SKM-1 (cell line): ENCODE data around the gene SCP2.
A peak's percentile ranks its signal among the peaks of the same experiment; 100 is the strongest.

Experiments
- DNase-seq: peaks from one replicate; lab custom pipeline; 2025; ENCODE audit not compliant: unreplicated experiment; lab: John Stamatoyannopoulos, UW

Gene SCP2, protein sequence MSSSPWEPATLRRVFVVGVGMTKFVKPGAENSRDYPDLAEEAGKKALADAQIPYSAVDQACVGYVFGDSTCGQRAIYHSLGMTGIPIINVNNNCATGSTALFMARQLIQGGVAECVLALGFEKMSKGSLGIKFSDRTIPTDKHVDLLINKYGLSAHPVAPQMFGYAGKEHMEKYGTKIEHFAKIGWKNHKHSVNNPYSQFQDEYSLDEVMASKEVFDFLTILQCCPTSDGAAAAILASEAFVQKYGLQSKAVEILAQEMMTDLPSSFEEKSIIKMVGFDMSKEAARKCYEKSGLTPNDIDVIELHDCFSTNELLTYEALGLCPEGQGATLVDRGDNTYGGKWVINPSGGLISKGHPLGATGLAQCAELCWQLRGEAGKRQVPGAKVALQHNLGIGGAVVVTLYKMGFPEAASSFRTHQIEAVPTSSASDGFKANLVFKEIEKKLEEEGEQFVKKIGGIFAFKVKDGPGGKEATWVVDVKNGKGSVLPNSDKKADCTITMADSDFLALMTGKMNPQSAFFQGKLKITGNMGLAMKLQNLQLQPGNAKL

DNA sequence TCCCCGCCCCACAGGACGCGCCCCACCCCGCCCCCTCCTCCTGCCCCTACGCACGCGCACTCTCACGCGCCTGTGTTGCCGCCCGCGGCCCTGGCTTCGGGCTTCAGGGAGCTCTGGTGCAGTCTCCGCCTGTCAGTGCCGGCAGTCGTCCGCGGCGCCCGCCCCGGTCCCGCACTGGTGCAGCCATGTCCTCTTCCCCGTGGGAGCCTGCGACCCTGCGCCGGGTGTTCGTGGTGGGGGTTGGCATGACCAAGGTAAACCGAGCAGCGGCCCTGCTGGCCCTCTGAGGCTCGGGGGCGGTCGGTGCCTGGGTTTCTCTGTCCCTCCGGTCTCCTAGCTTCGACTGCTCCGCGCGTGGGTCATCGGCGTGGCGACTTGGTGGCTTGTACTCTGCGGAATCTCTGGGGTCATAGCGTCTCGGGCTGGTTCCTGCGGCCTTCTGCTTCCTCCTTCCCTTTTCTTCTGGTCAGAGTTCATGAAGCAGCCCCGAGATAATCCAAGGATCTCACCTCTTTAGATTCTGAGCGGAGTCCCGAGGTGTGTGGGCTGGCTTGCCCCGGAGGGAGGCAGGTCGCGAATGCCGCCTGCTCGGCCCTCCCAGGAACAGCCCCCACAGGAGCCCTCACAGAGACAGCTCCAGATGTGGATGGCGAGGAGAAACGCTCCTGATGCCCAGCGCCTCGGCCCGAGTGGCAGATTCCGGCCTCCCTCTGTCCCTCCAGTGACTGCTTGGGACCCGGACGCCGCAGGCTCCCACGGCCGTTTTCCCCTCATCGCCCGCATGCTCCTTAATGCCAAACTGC lies at the start of gene SCP2:
Gene SCP2, plus strand, starts transcription at position 65 of the 803 bp plus-strand sequence. Its CDS starts 121 bp downstream, at position 186.
- DNase-seq, result peak; percentile 18

DNA sequence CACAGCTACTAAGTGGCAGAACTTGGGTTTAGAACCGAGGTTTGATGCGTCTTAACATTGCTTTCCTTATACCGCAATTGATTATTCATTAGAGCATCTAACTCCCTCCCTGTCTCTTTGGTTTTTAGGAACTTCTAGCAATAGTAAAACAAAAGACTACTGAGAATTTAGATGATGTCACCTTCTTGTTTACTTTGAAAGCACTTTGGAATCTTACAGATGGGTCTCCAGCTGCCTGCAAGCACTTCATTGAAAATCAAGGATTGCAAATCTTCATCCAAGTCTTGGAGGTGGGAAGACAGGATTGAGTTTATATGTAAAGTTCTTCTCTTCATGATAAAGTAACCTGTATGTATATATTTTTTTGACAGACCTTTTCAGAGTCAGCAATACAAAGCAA lies 49.5 kb upstream of the SCP2 start:
- no peak for DNase-seq

DNA sequence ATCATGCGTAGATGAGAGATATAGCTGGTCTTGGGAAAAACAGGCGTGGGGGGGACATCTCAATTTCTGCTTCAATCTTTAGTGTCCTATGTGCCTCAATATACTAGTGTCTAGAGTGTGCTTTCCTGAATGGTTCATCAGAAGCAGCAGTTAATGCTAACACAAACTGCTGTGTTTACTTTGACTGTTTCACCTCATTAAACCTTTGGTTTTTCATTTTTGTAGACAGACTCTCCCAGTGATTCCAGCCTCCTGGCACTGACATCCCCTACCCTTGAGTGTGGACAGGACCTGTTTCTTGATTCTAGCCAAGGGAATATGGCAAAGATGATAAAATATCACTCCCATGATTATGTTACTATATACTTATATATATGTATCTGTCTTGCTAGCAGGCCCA lies 46.9 kb upstream of the SCP2 start:
- no peak for DNase-seq

DNA sequence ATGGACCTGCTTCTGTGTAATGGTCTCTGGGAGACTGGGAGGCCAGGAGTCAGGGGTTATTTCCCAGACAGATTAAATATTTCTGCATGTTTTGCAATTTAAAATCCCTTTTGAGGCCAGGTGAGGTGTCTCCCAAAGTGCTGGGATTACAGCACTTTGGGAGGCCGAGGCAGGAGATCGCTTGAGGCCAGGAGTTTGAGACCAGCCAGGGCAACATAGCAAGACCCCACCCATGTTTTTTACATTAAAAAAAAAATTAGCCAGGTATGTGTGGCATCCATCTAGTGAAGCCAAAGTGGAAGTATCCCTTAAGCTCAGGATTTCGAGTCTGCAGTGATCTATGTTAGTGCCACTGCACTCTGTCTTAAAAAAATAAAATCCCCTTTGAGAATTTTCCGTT lies 39.6 kb upstream of the SCP2 start:
- no peak for DNase-seq

DNA sequence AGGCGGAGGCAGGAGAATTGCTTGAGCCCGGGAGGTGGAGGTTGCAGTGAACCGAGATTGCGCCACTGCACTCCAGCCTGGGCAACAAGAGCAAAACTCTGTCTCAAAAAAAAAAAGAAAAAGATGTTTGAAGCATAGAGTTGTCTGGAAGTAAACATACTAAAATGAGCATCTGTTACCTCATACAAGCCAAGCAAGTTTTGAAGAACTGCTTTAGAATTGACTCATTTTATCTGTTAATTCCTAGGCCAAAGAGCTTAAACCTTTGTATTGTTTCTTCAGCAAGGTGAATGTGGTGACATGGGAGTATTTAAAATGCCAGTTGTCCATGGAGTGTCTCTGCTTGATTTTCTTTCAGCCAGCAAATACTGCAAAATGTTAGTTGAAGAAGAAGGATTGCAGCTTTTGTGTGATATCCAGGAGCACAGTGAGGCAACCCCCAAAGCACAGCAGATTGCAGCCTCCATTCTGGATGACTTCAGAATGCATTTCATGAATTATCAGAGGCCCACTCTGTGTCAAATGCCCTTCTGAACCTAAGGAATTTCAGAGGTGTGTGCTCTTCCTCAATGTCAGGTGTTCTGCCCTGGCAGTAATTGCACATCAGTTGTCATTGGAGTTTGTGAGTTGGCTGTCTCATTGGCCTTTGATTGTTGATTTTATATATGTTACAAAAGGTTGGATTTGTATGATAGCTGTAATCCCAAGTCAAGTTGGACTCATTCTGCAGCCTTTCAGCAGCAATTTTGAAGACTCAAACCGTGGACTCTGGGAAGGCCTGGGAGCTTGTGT lies 34.5 kb upstream of the SCP2 start:
- DNase-seq, result no peak

DNA sequence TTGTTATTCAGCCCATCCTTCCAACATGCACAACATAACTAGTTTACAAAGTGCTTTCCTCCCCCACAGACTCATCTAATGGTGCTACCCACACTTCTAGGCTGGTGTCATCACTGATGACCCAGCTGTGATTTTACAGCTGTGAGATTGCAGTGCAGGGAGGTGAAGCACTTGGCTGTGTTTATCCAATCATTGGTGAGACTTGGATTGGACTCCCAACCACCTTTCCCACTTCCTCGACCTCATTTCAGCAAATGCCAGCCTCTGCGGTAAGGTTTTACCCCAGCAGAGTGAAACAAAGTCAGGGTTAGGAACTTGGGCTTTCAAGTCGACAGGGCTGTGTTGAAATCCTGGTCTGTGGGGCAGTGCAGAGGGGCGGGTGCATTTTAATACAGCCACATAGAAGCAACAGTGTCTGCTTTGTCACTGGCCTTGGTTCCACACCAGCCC lies 27.6 kb upstream of the SCP2 start:
- DNase-seq, result no peak

DNA sequence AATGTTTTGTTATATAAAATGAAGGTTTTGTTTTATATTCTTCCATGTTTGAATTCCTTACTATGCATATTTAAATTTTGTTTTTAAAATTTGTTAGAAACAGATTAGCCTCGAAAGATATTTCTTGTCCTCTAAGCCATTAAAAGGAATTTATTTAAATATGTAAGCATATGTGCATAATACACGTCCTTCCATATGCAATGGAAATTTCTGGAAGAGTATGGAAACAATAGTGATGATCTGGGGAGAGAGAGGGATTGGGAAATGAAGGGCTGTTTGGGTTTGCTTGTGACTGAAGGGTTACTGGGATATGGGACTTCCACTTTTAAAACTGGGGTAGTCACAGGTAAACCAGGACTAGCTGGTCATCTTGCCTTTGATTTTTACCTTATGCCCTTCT lies 26.7 kb upstream of the SCP2 start:
- DNase-seq, result no peak

DNA sequence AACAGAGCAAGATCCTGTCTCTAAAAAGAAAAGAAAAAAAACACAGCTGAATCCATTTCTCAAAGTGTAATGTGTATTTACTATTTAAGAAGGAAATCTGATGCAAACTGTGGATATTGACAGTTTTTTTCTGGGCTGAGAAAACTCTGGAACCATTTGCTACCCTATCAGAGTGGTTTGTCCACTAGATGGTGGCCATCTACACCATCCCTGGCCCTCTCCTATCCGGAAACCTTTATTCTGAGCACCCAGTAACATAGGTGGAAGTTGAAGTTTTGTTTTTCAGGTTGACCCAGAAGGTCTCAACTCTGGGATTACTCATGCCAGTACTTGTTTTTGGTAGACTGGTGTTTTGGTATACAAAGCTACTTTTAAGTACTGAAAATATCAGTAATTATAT lies 25.7 kb upstream of the SCP2 start:
- DNase-seq, result no peak

DNA sequence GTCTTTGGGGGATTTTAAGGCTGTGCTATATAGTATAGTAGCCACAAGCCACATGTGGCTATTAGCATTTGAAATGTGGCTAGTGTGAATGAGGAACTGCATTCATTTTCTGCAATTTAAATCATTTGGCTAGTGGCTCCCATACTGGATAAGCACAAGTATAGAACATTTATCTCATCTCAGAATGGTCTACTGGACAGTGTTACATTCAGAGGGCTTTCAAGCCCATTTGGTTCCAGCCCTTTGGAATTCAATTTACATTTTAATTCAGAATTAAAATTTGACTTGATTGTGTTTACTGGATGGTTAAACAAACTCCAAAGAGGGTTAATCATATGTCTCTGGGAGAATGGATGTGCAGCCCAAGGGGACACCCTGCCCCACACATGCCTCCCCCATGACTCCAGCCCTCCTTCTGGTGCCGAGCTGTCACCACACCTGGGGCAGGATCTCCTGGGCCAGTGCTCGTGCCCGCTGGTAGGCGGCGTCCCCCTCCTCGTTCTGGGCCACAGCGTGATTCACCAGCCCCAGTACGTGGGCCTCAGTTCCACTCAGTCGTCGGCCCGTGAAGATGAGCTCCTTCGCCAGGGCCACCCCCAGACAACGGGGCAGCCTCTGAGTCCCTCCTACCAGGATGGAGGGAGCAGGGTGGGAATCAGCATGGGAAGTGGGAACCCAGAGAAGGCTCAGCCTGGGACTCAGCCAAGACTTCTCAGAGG lies 22.7 kb upstream of the SCP2 start:
- DNase-seq, result no peak

DNA sequence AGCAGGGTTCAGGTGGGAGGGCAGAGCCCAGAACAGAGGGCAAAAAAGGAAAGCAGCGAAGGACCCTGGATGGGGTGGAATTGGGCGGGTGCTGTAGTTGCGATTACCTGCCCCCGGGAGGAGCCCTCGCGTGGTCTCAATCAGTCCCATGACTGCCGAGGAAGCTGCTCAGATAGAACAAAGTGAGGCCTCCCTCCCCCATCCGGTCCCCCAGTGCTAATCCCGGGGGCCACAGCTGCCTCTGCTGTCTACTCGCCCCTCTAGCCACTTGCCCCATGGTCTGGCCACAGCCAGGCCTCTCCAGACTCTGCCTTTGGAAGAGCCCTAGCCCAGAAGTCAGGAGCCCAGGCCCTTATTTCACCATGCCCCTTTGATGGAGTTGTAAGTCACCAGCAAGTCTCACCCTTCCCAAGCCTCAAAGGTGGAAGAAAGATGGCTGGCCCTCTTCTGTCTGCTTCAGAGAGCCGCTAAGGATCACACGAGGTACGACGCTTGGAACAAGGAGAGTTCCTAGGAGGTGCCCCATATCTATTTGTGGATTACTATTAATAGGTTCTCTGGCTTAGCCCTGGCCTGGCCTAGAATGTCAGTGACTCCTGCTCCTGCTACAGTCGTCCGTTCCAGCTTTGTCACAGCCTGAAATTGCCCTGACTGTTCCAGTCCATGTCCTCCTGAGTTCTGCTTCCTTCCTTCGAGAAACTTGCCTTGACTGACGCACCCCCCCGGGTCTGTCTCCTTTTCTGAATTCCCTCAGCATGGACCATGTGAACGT lies 22.0 kb upstream of the SCP2 start:
- DNase-seq, result no peak

DNA sequence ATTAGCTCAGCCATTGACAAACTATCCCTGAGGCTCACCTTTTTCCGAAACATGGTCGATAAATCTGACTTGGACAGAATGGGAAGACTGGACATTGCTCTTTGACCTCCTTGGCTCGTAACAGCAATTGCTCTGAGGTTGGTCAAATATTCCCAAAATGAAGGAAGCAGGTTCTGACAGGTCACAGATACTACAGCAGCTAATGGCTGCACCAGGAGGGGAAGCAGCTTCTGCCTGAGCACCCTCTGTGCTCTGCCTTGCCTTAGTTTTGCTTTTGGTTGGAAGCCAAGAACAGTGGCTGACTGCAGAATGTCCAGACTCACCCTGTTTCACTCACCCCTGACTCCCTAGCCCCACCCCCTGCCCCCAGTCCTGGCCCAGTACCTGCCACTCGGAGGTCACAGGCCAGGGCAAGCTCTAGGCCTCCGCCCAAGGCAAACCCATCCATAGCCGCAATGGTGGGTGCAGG lies 20.9 kb upstream of the SCP2 start:
- no peak for DNase-seq

DNA sequence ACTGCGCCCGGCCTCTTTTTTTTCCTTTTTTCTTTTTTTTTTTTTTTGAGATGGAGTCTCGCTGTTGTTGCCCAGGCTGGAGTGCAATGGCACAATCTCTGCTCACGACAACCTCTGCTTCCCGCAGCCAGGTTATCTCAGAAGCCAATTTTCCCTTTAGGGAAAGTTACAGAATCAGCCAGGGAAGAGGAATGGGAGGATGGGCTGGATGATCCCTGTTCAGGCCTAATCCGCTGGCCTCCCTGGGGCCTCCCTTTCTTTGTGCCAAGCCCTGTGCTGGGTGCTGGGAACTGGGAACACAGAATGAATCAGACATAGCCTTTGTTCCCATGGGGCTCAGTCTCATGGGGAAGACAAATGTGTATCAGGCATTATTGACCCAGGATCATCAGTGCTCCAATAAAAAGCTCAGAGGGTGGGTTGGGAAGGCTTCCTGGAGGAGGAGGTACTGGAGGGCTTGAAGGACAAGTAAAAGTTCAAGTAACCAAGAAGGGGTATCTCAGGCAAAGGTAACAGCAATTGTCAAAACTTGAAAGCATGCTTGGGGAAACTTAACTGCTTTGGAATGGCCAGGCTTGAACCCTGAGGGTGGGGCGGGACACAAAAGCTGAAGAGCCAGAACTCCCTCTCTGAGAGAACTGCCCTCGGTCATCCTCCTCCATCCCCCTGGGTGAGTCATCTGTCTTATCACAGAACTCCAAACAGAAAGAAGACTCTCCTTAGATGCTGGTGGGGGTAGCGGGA lies 19.8 kb upstream of the SCP2 start:
- DNase-seq, result no peak

DNA sequence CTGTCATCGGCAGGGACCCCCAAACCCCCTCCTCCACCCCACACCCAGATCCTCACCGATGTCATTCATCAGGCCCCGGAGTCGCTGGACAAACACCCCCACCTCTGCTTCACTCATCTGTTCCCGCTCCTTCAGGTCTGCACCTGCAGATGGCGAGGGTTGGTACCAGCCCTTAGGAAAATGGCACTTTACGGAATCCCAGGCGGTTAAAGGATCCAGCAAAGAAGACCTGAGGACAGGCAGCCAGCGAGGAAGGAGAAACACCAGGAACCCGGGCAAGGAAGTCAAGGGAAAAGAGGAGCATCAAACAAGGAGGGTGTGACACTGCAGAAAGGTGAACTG lies 19.3 kb upstream of the SCP2 start:
- no peak for DNase-seq

DNA sequence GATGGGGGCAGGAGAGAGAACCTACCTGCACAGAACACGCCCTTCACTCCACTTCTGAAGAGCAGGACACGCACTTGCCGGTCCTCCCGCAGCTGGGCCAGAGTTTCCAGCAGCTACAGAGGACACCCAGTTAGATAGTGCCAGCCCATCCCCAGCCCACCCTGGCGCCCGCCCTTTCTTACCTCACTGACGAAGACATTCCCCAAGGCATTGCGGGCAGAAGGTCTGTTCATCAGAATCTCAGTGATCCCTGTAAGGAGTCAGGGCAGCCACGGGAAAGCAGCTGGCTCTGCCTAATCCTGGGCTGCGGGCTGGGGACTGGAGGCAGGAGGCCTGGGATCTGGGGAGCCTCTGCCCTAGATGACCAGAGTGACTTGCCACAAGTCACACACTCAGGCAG lies 15.5 kb upstream of the SCP2 start:
- DNase-seq, result no peak

DNA sequence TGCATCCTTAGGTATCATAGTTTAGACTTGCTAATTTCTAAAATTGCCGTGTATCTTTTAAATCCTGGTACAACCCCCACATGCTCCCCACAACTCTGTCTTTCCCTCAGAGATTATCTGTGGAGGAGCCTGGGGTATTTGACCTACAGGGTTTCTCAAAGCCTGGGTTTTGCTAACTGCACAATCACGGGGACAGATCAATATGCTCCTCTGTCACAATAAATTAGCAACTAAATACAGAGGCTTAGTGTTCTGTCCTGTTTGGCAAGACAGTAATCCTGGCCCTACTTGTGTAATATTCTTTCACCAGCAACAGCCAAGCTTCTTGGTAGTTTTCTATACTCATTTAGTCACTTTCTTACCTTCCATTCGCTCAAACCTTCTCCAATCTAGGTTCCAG lies 14.1 kb upstream of the SCP2 start:
- DNase-seq, result no peak

DNA sequence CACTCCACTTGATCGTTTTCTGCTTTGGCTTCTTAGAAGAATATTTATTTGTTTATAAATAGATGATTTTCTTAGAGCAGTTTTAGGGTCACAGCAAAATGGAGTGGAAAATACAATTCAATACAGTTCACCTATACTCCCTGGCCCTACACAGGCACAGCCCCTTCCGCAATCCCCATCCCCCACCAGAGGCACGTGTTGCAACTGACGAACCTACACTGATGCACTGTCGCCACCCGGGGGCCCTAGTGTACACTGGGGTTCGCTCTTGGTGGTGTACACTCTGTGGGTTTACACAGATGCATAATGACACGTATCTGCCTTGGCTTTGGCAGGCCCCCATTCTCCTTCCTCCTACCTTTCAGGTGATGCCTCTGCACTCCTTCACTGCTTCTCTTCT lies 13.5 kb upstream of the SCP2 start:
- DNase-seq, result no peak

DNA sequence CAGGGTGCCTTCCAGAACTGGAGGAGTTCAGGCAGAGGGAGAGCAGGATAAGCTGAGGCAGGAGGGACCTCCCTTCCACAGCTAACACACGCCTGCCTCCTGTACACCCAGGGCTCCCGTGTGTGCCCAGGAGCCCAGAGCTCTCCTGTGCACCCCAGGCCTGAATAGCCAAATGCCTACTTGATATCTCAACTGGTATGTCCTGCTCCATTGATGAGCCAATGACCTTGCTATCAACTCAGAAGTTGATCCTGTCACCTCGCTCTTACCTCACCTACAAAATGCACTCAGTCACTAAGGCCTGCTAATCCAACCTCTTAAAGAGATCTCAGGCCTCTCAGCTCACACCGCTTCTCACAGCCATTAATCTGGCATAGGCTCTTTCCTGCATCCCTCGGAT lies 12.6 kb upstream of the SCP2 start:
- DNase-seq, result no peak

DNA sequence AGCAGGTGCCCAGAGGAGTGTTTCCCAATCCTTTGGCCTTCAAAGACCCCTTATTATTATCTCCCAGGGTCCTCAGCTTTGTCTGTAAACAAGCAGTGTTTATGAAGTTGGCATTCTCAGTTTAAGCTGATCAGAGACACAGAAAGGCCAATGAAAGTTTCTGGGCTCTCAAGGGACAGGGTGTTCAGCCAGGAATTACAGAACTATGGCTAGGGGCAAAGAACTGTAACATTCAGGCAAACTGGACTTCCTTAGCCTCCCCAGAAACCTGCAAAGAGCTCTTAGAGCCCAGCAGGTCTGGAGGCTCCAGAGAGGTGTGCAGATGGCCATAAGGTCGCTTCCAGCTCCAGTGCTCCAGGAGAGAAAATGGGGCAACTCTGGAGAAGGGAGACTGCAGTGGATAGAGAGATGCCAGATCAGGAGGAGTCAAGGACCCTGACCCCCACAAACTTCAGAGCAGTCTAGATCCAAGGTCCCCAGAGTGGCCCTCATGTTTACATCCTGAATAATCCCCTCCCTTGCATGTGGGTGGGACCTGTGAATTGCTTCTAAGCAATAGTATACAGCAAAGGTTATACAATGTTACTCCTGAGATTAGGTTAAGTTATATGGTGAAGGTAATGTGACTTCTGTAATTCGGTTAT lies 11.7 kb upstream of the SCP2 start:
- DNase-seq, result no peak

DNA sequence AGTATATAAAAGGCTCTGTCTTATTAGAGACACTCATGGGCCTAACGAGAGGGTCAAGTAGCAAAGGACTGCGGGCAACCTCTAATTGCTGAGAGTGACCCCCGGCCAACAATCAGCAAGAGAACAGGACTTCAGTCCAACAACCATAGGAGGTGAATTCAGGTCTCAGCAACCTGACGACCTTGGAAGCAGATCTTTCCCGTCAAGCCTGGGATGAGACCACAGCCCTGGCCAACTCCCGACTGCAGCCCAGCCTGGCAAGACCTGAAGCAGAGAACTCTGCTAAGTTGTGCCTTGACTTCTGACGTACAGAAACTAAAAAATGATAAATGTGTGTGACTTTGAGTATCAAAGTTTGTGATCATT lies 11.2 kb upstream of the SCP2 start:
- DNase-seq, result no peak
